Measurements from ENCODE around the gene TMEM39A. TPM values are rescaled to one million over a fixed set of nuclear protein-coding genes. Genes with fewer than 3 reads are reported as not detected.

Gene TMEM39A
- polyA plus RNA-seq, 1 donor: 60.3 TPM

GRCh38 chr3:119401503-119402440 is 61.6 kb downstream of the TMEM39A start:
- DNase-seq: no peak

- DNase-seq: no peak
These were observed 62.3 kb downstream of the TMEM39A start for GRCh38 chr3:119401069-119401468.

- no peak for DNase-seq
These were observed 62.9 kb downstream of the TMEM39A start for GRCh38 chr3:119400466-119400865.

- DNase-seq: no peak
These were observed 66.5 kb downstream of the TMEM39A start for GRCh38 chr3:119396870-119397269.

GRCh38 chr3:119395923-119396358 is 67.5 kb downstream of the TMEM39A start:
- DNase-seq: no peak

GRCh38 chr3:119388577-119388976 is 74.8 kb downstream of the TMEM39A start:
- DNase-seq: no peak

- DNase-seq: no peak
These were observed 81.3 kb downstream of the TMEM39A start for GRCh38 chr3:119382134-119382533.

GRCh38 chr3:119380697-119381096 is 82.7 kb downstream of the TMEM39A start:
- no peak for DNase-seq

Other genes with a start within 250 kb of the TMEM39A start
- gene B4GALT4, start 222.7 kb downstream of the TMEM39A start, polyA plus RNA-seq (ENCODE audit: insufficient read length): 37.2 TPM
- gene ARHGAP31, start 169.2 kb downstream of the TMEM39A start, polyA plus RNA-seq (ENCODE audit: insufficient read length): 12.4 TPM
- 33.6 TPM for gene POGLUT1, start 5.3 kb upstream of the TMEM39A start, polyA plus RNA-seq (ENCODE audit: insufficient read length)
- 109 TPM for gene TIMMDC1, start 34.9 kb upstream of the TMEM39A start, polyA plus RNA-seq (ENCODE audit: insufficient read length)
- gene CD80, start 96.0 kb upstream of the TMEM39A start, polyA plus RNA-seq (ENCODE audit: insufficient read length): 0.20 TPM
- 6.3 TPM for gene ADPRH, start 115.9 kb upstream of the TMEM39A start, polyA plus RNA-seq (ENCODE audit: insufficient read length)
- 7.3 TPM for gene PLA1A, start 134.3 kb upstream of the TMEM39A start, polyA plus RNA-seq (ENCODE audit: insufficient read length)
- gene POPDC2, start 197.0 kb upstream of the TMEM39A start, polyA plus RNA-seq (ENCODE audit: insufficient read length): 7.7 TPM
- 36.7 TPM for gene COX17, start 213.8 kb upstream of the TMEM39A start, polyA plus RNA-seq (ENCODE audit: insufficient read length)
- gene CFAP91, start 239.4 kb upstream of the TMEM39A start, polyA plus RNA-seq (ENCODE audit: insufficient read length): 35.7 TPM